ENCODE data around the gene MCU. TPM values are rescaled to one million over a fixed set of nuclear protein-coding genes. Genes with fewer than 3 reads are reported as not detected.

MCU gene
- total and polyA plus RNA-seq, 2 of the 8 experiments (the other 6 are each of a cell fraction or from before 2014, with no cell fraction given), result 51.6 to 62.2 TPM

DNA sequence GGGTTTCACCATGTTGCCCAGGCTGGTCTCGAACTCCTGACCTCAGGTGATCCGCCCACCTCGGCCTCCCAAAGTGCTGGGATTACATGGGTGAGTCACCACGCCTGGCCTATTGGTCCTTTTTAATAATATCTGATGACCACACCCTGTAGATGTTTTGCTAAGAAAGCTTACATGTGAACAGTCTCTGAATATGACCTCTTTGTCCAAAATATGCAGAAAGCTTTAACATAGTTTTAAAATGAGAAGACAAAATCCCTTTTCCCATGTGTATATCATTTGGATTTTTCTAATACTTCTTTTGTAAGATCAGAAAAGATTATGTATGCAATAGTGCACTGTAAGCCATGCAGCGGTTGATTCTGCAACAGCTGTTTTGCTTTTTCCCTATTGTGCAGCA, 38.5 kb downstream of the MCU start:
- H3K4me2 ChIP-seq (ENCODE audit: insufficient read depth in 1 of 2, low read depth in 2 of 2, low read length in 2 of 2), result no peak overlapping the region
- WGBS, 2 experiments (ENCODE audit: extremely low coverage in 1 of 2, insufficient coverage in 1 of 2, insufficient read length in 1 of 2, insufficient replicate concordance in 2 of 2, low coverage in 1 of 2, low lambda C conversion rate in 2 of 2, missing lambda C conversion rate in 1 of 2), result 96% methylated on average over 5 of the region's 5 CpGs; no CpG with 5 or more reads in 1 of the 2 experiments
- no peak for FAIRE-seq

More for the DNA sequence above, 38.5 kb downstream of the MCU start:
- Histone ChIP-seq H2BK12ac (ENCODE audit: low read depth, low read length) (no peak overlapping the region), H4K91ac (replicated peaks; ENCODE audit: insufficient read length, low read length) (no peak overlapping the region), H2AK5ac (ENCODE audit: low read depth, low read length) (no peak overlapping the region), H2BK20ac (ENCODE audit: low read length) (no peak overlapping the region), H3K18ac (ENCODE audit: extremely low read depth, low read length) (no peak overlapping the region), H3K9ac (replicated peaks in 1 of 4; ENCODE audit: extremely low read depth in 1 of 4, low read depth in 3 of 4, low read length in 3 of 4) (no peak overlapping the region), H3K9me3 (ENCODE audit: insufficient read depth in 2 of 2, low read depth in 1 of 2, low read length in 1 of 2) (no peaks in the 10 kb centered on the region), H3K4me1 (replicated peaks in 1 of 4; ENCODE audit: control insufficient read depth in 3 of 4, insufficient read depth in 4 of 4, low read length in 3 of 4) (no peaks in the 10 kb centered on the region), H3K23me2 (ENCODE audit: low read depth, low read length) (no peaks in the 10 kb centered on the region), H3K14ac (ENCODE audit: insufficient read length) (no peak overlapping the region), H3K4ac (replicated peaks; ENCODE audit: insufficient read length, low read depth, low read length) (no peak overlapping the region), H2BK120ac (replicated peaks; ENCODE audit: low read depth, low read length) (no peak overlapping the region), H3K36me3 (ENCODE audit: control insufficient read depth in 2 of 4, insufficient read depth in 4 of 4, low read length in 3 of 4) (no peaks in the 10 kb centered on the region), H3K79me1 (ENCODE audit: low read depth, low read length) (no peaks in the 10 kb centered on the region), H3K23ac (ENCODE audit: insufficient read length) (no peak overlapping the region), H3K79me2 (ENCODE audit: control insufficient read depth in 1 of 2, insufficient read depth in 2 of 2, low read length in 2 of 2) (peaks cover 0 to 77% of the 10 kb centered on the region in 2 experiments; a peak in 3 of 4 replicates), H4K5ac (ENCODE audit: insufficient read length, low read depth, low read length) (no peak overlapping the region), H3K56ac (replicated peaks; ENCODE audit: insufficient read length, low read depth, low read length) (no peak overlapping the region), H3K4me3 (ENCODE audit: extremely low read depth in 1 of 4, insufficient read depth in 2 of 4, low read depth in 3 of 4, low read length in 4 of 4) (no peak overlapping the region), H2BK5ac (ENCODE audit: low read depth, low read length) (no peak overlapping the region), H4K20me1 (replicated peaks in 1 of 2; ENCODE audit: control insufficient read depth in 1 of 2, insufficient read depth in 2 of 2, low read length in 2 of 2) (peaks cover 0 to 2% of the 10 kb centered on the region in 2 experiments), H4K8ac (ENCODE audit: extremely low read depth, insufficient read depth, low read length) (no peak overlapping the region), H3K27ac (ENCODE audit: low read depth, low read length) (no peak overlapping the region), H3K27me3 (replicated peaks in 1 of 4; ENCODE audit: control insufficient read depth in 3 of 4, extremely low read depth in 1 of 4, insufficient read depth in 3 of 4, low read length in 3 of 4) (no peaks in the 10 kb centered on the region), H2AFZ (ENCODE audit: low read length) (no peak overlapping the region), H2BK15ac (ENCODE audit: low read length) (no peak overlapping the region)
- DNase-seq (ENCODE audit: low read depth in 1 of 2, low spot score in 2 of 2), result no peak
- CTCF ChIA-PET (ENCODE audit: partially characterized antibody), result interaction anchor here (1.4 kb wide), 1 partner anchor 83 kb away, joined by 4 read pairs; no protein-coding TSS in a partner anchor
- TF ChIP-seq RNF2 (IDR thresholded peaks at IDR 0.05; ENCODE audit: borderline replicate concordance, low read depth, low read length, missing control alignments, poor library complexity, severe bottlenecking) (no peak), EZH2 (IDR thresholded peaks at IDR 0.05; ENCODE audit: low read depth, low read length, severe bottlenecking) (no peak), USF2 (IDR thresholded peaks at IDR 0.05; ENCODE audit: low read length) (no peak)
- POLR2A ChIA-PET (ENCODE audit: partially characterized antibody), result interaction anchor here (0.9 to 1.2 kb wide), 2 partner anchors 8 to 11 kb away, joined by 3 read pairs; no protein-coding TSS in a partner anchor
